GM18861 (cell line): ENCODE results near the gene FAM83F.
"Not testable (repeated sequence)": the region's sequence is repeated elsewhere in the genome, so short reads cannot be mapped to it uniquely, and the experiment has no call there.

Experiments
- ATAC-seq: cut with Tn5 transposase; IDR thresholded peaks from one replicate; pipeline ENCODE4 v1.9.1; 2021; ENCODE audit not compliant: unreplicated experiment

FAM83F gene

GRCh38 chr22:39992894-39993293 lies 1.9 kb upstream of the FAM83F start:
- ATAC-seq: not testable (repeated sequence)

- ATAC-seq: no peak
Observed at GRCh38 chr22:39994041-39994565, 651 bp upstream of the FAM83F start.

GRCh38 chr22:39995393-39996252 lies 869 bp downstream of the FAM83F start:
- no peak for ATAC-seq

- ATAC-seq: no peak
Observed at GRCh38 chr22:39996732-39997131, 2.0 kb downstream of the FAM83F start.

- ATAC-seq: no peak
Observed at GRCh38 chr22:39997421-39997820, 2.7 kb downstream of the FAM83F start.

GRCh38 chr22:39997939-39998726 lies 3.4 kb downstream of the FAM83F start:
- ATAC-seq: no peak

GRCh38 chr22:39999144-39999757 lies 4.5 kb downstream of the FAM83F start:
- ATAC-seq: no peak

GRCh38 chr22:40000171-40000570 lies 5.4 kb downstream of the FAM83F start:
- ATAC-seq: no peak

GRCh38 chr22:40001106-40001505 lies 6.4 kb downstream of the FAM83F start:
- no peak for ATAC-seq

GRCh38 chr22:40001800-40002577 lies 7.2 kb downstream of the FAM83F start:
- no peak for ATAC-seq

GRCh38 chr22:40002935-40003715 lies 8.4 kb downstream of the FAM83F start:
- ATAC-seq: no peak

GRCh38 chr22:40004836-40005235 lies 10.1 kb downstream of the FAM83F start:
- no peak for ATAC-seq

- ATAC-seq: no peak
Observed at GRCh38 chr22:40006641-40007040, 11.9 kb downstream of the FAM83F start.

GRCh38 chr22:40007853-40008710 lies 13.3 kb downstream of the FAM83F start:
- no peak for ATAC-seq

GRCh38 chr22:40008726-40009291 lies 14.1 kb downstream of the FAM83F start:
- ATAC-seq: no peak

GRCh38 chr22:40009292-40009774 lies 14.6 kb downstream of the FAM83F start:
- ATAC-seq: no peak

- no peak for ATAC-seq
Observed at GRCh38 chr22:40009951-40010671, 15.4 kb downstream of the FAM83F start.

GRCh38 chr22:40010746-40011145 lies 16.0 kb downstream of the FAM83F start:
- no peak for ATAC-seq
